ENCODE data around the gene EHBP1L1.

GRCh38 chr11:65547446-65548125 is 28.3 kb upstream of the EHBP1L1 start:
- TF ChIP-seq, protein P1, sequence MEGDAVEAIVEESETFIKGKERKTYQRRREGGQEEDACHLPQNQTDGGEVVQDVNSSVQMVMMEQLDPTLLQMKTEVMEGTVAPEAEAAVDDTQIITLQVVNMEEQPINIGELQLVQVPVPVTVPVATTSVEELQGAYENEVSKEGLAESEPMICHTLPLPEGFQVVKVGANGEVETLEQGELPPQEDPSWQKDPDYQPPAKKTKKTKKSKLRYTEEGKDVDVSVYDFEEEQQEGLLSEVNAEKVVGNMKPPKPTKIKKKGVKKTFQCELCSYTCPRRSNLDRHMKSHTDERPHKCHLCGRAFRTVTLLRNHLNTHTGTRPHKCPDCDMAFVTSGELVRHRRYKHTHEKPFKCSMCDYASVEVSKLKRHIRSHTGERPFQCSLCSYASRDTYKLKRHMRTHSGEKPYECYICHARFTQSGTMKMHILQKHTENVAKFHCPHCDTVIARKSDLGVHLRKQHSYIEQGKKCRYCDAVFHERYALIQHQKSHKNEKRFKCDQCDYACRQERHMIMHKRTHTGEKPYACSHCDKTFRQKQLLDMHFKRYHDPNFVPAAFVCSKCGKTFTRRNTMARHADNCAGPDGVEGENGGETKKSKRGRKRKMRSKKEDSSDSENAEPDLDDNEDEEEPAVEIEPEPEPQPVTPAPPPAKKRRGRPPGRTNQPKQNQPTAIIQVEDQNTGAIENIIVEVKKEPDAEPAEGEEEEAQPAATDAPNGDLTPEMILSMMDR (IDR thresholded peaks at IDR 0.05), result no peak
- TF ChIP-seq POLR2A (IDR thresholded peaks at IDR 0.05), result no peak

Measured in lower leg skin (tissue), 3 donors.